ENCODE measurements around the gene VPS37C.

GRCh38 chr11:61152816-61153592 is 8.2 kb downstream of the VPS37C start:
- TF ChIP-seq POLR2AphosphoS5 (IDR thresholded peaks at IDR 0.05) (no peak), CTCF (IDR thresholded peaks at IDR 0.05) (no peak), POLR2A (IDR thresholded peaks at IDR 0.05) (no peak)

All from breast epithelium (tissue), 3 donors.